Activated naive CD4-positive, alpha-beta T cell treated with anti-CD3 and anti-CD28 coated beads, Interleukin-2, amount 10 ng/mL, durations not matched to agents 7 days and 5 days (primary cell): ENCODE measurements around the gene CAMLG.
"Not testable (repeated sequence)": the region's sequence is repeated elsewhere in the genome, so short reads cannot be mapped to it uniquely, and the experiment has no call there.

ENCODE experiments used
- CTCF ChIA-PET: fragments of 350-600 bp; sonication (Branson Sonifier 250); formaldehyde crosslinking; loops from one replicate; lab custom pipeline; 2021; ENCODE audit warnings: antibody characterized with exemption; lab: Charles Lee
- DNase-seq: peaks from one replicate; pipeline ENCODE4 v3.0.0-alpha.2; 2020
- H3K27ac Mint-ChIP-seq: one replicate; pipeline ENCODE4 v1.8.0; 2021; ENCODE audit warnings: mild to moderate bottlenecking, moderate library complexity, mixed read lengths
- H3K27me3 Mint-ChIP-seq: one replicate; pipeline ENCODE4 v1.8.0; 2021; ENCODE audit warnings: mild to moderate bottlenecking, mixed read lengths
- H3K36me3 Mint-ChIP-seq: one replicate; pipeline ENCODE4 v1.8.0; 2021; ENCODE audit warnings: mixed read lengths
- H3K4me1 Mint-ChIP-seq: one replicate; pipeline ENCODE4 v1.8.0; 2021; ENCODE audit warnings: mixed read lengths
- H3K4me3 Mint-ChIP-seq: one replicate; pipeline ENCODE4 v1.8.0; 2021; ENCODE audit warnings: mild to moderate bottlenecking, moderate library complexity, mixed read lengths
- H3K9me3 Mint-ChIP-seq: one replicate; pipeline ENCODE4 v1.8.0; 2021; ENCODE audit warnings: mixed read lengths

CAMLG gene

DNA sequence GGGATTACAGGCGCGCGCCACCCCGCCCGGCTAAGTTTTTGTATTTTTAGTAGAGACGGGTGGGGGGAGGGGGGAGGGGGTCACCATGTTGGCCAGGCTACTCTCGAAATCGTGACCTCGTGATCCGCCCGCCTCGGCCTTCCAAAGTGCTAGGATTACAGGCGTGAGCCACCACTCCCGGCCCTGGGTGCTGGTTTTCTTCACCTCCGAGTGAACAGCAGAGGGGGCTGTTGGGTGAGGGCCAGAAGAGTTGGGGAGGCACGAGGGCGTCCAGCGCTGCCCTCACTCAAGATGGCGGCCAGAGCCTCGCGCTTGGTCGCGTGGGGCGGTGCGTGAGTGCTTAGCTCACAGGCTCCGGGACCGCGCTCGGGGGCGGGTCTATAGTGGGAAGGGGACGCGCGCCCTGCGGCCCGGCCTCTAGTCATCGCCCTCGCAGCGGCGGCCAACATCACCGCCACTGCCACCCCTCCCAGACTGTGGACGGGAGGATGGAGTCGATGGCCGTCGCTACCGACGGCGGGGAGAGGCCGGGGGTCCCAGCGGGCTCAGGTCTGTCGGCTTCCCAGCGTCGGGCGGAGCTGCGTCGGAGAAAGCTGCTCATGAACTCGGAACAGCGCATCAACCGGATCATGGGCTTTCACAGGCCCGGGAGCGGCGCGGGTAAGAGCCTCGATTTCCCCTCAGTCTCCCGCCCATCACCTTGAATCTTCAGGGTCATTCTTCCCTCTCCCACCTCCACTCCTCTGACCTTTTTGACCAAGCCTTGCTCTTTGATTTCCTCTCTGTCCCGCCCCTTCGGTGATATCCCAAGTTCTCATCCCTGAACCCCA lies at the start of gene CAMLG:
TSS of gene CAMLG (plus strand) at position 416 of the 830 bp plus-strand sequence. CDS start at position 489, 73 bp downstream.
- H3K27ac Mint-ChIP-seq, result peak within 1 kb of the TSS; percentile 86
- CTCF ChIA-PET, result interaction anchor here (0.6 to 3.6 kb wide), 9 partner anchors 19 to 166 kb away, joined by 3 to 30 read pairs (median 4); partner anchors contain the start of genes DDX46 and PCBD2
- no peaks in the 10 kb centered on the region for H3K9me3 Mint-ChIP-seq
- no peaks in the 10 kb centered on the region for H3K27me3 Mint-ChIP-seq
- peaks cover 42% of the 10 kb centered on the region for H3K4me1 Mint-ChIP-seq
- peak; percentile 98 for DNase-seq
- H3K4me3 Mint-ChIP-seq, result peak within 1 kb of the TSS; percentile 85
- H3K36me3 Mint-ChIP-seq, result peaks cover 6% of the 10 kb centered on the region

DNA sequence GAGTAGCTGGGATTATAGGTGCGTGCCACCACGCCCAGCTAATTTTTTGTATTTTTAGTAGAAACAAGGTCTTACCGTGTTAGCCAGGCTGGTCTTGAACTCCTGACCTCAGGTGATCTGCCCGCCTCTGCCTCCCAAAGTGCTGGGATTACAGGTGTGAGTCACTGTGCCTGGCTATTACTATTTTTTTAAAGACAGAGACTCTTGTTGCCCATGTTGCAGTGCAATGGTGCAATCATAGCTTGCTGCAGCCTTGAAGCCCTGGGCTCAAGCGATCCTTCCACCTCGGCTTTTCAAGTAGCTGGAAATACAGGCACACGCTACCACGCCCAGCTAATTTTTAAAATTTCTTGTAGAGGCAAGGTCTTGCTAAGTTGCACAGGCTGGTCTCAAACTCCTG lies 48.2 kb upstream of the CAMLG start:
- H3K27me3 Mint-ChIP-seq, CTCF ChIA-PET, DNase-seq, H3K4me3 Mint-ChIP-seq, H3K27ac Mint-ChIP-seq, H3K9me3 Mint-ChIP-seq: not testable (repeated sequence)
- Mint-ChIP-seq H3K36me3 (peaks cover 44% of the 10 kb centered on the region), H3K4me1 (peaks cover 10% of the 10 kb centered on the region)

DNA sequence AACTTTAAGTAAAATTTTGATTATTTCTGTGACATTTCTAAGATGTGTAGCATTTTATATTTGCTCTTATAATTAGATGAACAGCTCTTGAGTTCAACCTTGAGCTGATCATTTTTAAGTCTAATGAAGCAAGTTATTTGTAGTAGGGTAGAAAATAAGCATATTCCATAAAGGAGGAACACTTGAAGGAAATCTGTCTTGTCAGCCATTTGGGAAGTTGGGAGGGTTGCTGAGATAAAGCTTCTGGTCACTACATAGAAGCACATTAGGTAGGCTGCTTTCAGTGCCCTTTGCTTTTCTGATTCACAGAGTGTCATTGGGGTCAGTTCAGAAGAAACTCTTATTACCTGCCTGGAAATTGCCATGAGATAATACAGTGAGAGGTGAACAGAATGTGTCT lies 45.6 kb upstream of the CAMLG start:
- no peak for DNase-seq
- no peaks in the 10 kb centered on the region for H3K27me3 Mint-ChIP-seq
- no peak overlapping the region for H3K4me3 Mint-ChIP-seq
- no peak overlapping the region for H3K27ac Mint-ChIP-seq
- H3K9me3 Mint-ChIP-seq, result no peaks in the 10 kb centered on the region
- H3K36me3 Mint-ChIP-seq, result peaks cover 34% of the 10 kb centered on the region
- no peaks in the 10 kb centered on the region for H3K4me1 Mint-ChIP-seq
- CTCF ChIA-PET, result interaction anchor here (2.2 kb wide), 1 partner anchor 106 kb away, joined by 6 read pairs; no protein-coding TSS in a partner anchor

DNA sequence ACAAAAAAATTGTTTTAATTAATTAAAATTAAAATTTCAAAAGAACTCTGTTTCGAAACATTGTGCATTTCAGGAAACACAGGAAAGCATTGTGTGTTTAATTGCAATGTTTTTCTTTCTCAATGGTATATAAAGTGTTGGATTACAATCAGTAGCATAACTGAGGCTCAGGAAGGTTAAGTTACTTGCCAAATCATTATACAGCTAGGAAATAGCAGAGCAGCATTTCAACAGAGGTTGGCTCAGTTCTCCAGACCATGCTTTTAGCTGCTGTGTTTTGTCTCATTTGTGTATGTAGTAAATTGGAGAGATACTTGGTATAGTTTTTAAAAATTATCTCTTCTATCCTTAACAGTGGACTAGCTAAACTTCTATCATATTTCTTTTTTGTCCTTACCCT lies 30.0 kb upstream of the CAMLG start:
- no peak for DNase-seq
- peaks cover 36% of the 10 kb centered on the region for H3K36me3 Mint-ChIP-seq
- no peaks in the 10 kb centered on the region for H3K27me3 Mint-ChIP-seq
- H3K27ac Mint-ChIP-seq, result no peak overlapping the region
- H3K9me3 Mint-ChIP-seq, result no peaks in the 10 kb centered on the region
- H3K4me3 Mint-ChIP-seq, result no peak overlapping the region
- CTCF ChIA-PET, result no interaction called here
- no peaks in the 10 kb centered on the region for H3K4me1 Mint-ChIP-seq

- H3K36me3 Mint-ChIP-seq, result peaks cover 43% of the 10 kb centered on the region
- CTCF ChIA-PET, result interaction anchor here (1.9 kb wide), 1 partner anchor 127 kb away, joined by 5 read pairs; no protein-coding TSS in a partner anchor
- H3K4me1 Mint-ChIP-seq, result no peaks in the 10 kb centered on the region
- no peak overlapping the region for H3K27ac Mint-ChIP-seq
- no peaks in the 10 kb centered on the region for H3K9me3 Mint-ChIP-seq
- DNase-seq, result no peak
- H3K27me3 Mint-ChIP-seq, result no peaks in the 10 kb centered on the region
- H3K4me3 Mint-ChIP-seq, result no peak overlapping the region
Observed at GRCh38 chr5:134714120-134714519, 24.2 kb upstream of the CAMLG start.

GRCh38 chr5:134714541-134714940 lies 23.8 kb upstream of the CAMLG start:
- Mint-ChIP-seq H3K4me3 (no peak overlapping the region), H3K27me3 (no peaks in the 10 kb centered on the region), H3K9me3 (no peaks in the 10 kb centered on the region), H3K27ac (no peak overlapping the region), H3K36me3 (peaks cover 44% of the 10 kb centered on the region), H3K4me1 (no peaks in the 10 kb centered on the region)
- DNase-seq, result no peak
- CTCF ChIA-PET, result interaction anchor here (1.9 kb wide), 1 partner anchor 127 kb away, joined by 5 read pairs; no protein-coding TSS in a partner anchor

DNA sequence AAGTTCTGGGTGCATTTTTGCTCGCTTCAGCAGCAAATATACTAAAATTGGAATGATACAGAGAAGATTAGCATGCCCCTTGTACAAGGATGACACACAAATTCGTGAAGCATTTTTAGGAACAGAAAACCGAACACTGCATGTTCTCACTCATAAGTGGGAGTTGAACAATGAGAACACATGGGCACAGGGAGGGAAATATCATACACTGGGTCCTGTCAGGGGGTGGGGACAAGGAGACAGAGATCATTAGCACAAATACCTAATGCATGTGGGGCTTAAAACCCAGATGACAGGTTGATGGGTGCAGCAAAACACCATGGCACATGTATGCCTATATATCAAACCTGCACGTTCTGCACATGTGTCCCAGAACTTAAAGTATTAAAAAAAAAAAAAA lies 22.9 kb upstream of the CAMLG start:
- H3K4me1 Mint-ChIP-seq, CTCF ChIA-PET, H3K4me3 Mint-ChIP-seq, DNase-seq, H3K9me3 Mint-ChIP-seq, H3K27me3 Mint-ChIP-seq, H3K27ac Mint-ChIP-seq: not testable (repeated sequence)
- H3K36me3 Mint-ChIP-seq, result peaks cover 40% of the 10 kb centered on the region

DNA sequence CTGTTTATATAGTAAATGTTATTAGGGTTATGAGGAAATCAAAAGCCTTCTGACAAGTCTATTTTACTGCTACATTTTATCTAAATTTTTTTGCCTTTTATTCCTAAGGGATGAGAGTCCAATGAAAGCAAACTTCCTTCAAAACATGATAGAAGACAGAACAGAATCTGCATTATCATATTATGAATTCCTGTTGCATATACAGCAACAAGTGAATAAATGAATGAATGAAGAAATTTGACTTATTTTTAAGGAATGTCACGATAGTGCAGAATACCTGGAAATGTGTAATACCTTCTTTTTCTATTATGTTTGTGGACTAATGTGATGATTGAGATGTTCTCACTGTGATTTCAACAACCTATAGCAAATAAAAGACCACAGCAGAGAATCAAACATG lies 13.5 kb upstream of the CAMLG start:
- H3K9me3 Mint-ChIP-seq, result no peaks in the 10 kb centered on the region
- CTCF ChIA-PET, result no interaction called here
- H3K36me3 Mint-ChIP-seq, result peaks cover 14% of the 10 kb centered on the region
- H3K4me1 Mint-ChIP-seq, result no peaks in the 10 kb centered on the region
- no peak for DNase-seq
- H3K4me3 Mint-ChIP-seq, result no peak overlapping the region
- no peaks in the 10 kb centered on the region for H3K27me3 Mint-ChIP-seq
- no peak overlapping the region for H3K27ac Mint-ChIP-seq

GRCh38 chr5:134732819-134733218 lies 5.5 kb upstream of the CAMLG start:
- no peaks in the 10 kb centered on the region for H3K36me3 Mint-ChIP-seq
- H3K4me1 Mint-ChIP-seq, result peaks cover 12% of the 10 kb centered on the region

DNA sequence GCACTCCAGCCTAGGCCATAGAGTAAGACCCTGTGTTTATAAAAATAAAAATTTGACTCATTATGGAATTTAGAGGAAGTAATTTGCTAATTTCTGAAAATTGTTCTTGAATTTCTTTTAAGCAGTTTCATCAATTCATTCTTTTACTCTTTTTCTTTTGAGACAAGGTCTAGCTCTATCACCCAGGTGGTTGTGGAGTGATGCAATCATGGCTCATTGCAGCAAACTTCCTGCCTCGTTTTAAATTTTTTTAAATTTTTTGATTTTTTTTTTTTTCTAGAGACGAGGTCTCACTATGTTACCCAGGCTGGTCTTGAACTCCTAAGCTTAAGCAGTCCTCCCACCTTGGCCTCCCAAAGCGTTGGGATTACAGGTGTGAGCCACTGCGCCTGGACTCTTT lies 3.1 kb upstream of the CAMLG start:
- Mint-ChIP-seq H3K36me3 (no peaks in the 10 kb centered on the region), H3K4me3 (no peak overlapping the region), H3K27me3 (no peaks in the 10 kb centered on the region), H3K27ac (no peak overlapping the region), H3K9me3 (no peaks in the 10 kb centered on the region), H3K4me1 (peaks cover 26% of the 10 kb centered on the region)
- no peak for DNase-seq
- CTCF ChIA-PET, result interaction anchor here (0.6 to 1.9 kb wide), 3 partner anchors 23 to 148 kb away, joined by 4 to 7 read pairs (median 5); partner anchors contain the start of gene DDX46

More at GRCh38 chr5:134732819-134733218, 5.5 kb upstream of the CAMLG start:
- CTCF ChIA-PET, result no interaction called here
- no peaks in the 10 kb centered on the region for H3K9me3 Mint-ChIP-seq
- no peak overlapping the region for H3K4me3 Mint-ChIP-seq
- no peaks in the 10 kb centered on the region for H3K27me3 Mint-ChIP-seq
- no peak overlapping the region for H3K27ac Mint-ChIP-seq
- no peak for DNase-seq

GRCh38 chr5:134736173-134736812 lies 2.1 kb upstream of the CAMLG start:
- Mint-ChIP-seq H3K4me3 (no peak overlapping the region), H3K27ac (no peak overlapping the region), H3K27me3 (no peaks in the 10 kb centered on the region), H3K4me1 (peaks cover 36% of the 10 kb centered on the region), H3K36me3 (peaks cover 2% of the 10 kb centered on the region), H3K9me3 (no peaks in the 10 kb centered on the region)
- CTCF ChIA-PET, result interaction anchor here (0.6 to 1.0 kb wide), 4 partner anchors 14 to 149 kb away, joined by 3 to 4 read pairs (median 3); partner anchors contain the start of gene DDX46
- no peak for DNase-seq

DNA sequence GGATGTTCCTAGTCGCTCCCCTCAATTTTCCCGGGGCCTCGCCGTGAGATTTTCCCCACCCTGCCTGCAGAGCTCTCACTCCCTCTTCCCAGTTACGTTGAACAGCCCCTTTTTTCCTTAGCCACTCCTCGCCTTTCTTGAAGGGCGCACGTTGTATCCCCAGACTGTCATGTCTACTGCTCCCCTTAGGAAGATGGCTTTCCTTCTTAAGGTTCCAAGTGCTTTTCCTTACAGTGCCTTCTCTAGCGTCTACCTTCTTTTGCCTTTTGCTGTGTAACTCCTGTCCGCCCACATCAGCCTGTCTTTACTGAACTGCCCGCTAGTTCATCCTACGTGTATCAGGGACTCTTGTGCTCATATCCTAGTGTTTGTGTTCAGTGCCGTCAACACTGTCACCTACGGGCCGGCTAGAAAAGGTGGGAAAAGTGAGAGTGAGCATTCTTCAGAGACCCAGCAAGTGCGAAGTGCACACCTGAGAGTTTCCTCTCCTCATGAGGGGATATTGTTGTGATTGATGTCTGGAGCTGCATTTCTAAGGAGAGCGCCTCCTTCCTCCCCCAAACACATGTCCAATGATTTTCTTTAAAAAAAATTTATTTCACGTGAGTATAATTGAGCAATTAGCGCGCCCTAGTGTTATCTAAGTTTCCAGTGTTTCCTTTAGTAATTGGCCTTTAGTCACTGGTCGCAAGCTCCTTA lies 764 bp downstream of the CAMLG start:
- peaks cover 6% of the 10 kb centered on the region for H3K36me3 Mint-ChIP-seq
- peak; percentile 48 for DNase-seq
- H3K27ac Mint-ChIP-seq, result peak overlapping the region; percentile 86
- H3K27me3 Mint-ChIP-seq, result no peaks in the 10 kb centered on the region
- no peaks in the 10 kb centered on the region for H3K9me3 Mint-ChIP-seq
- peaks cover 42% of the 10 kb centered on the region for H3K4me1 Mint-ChIP-seq
- CTCF ChIA-PET, result interaction anchor here (0.8 to 3.6 kb wide), 8 partner anchors 18 to 556 kb away, joined by 3 to 30 read pairs (median 4); partner anchors contain the start of genes DDX46 and PCBD2
- peak overlapping the region; percentile 85 for H3K4me3 Mint-ChIP-seq

GRCh38 chr5:134741052-134741451 lies 2.7 kb downstream of the CAMLG start:
- H3K27me3 Mint-ChIP-seq, result no peaks in the 10 kb centered on the region
- peaks cover 6% of the 10 kb centered on the region for H3K36me3 Mint-ChIP-seq
- H3K27ac Mint-ChIP-seq, result no peak overlapping the region
- H3K9me3 Mint-ChIP-seq, result no peaks in the 10 kb centered on the region
- no peak overlapping the region for H3K4me3 Mint-ChIP-seq
- CTCF ChIA-PET, result interaction anchor here (1.5 to 3.6 kb wide), 3 partner anchors 10 to 154 kb away, joined by 3 to 30 read pairs (median 7); partner anchors contain the start of gene DDX46
- no peak for DNase-seq
- peaks cover 39% of the 10 kb centered on the region for H3K4me1 Mint-ChIP-seq

GRCh38 chr5:134742134-134742533 lies 3.8 kb downstream of the CAMLG start:
- H3K9me3 Mint-ChIP-seq, result no peaks in the 10 kb centered on the region
- H3K36me3 Mint-ChIP-seq, result peaks cover 6% of the 10 kb centered on the region
- CTCF ChIA-PET, result interaction anchor here (0.6 to 2.0 kb wide), 5 partner anchors 10 to 563 kb away, joined by 3 to 7 read pairs (median 4); partner anchors contain the start of gene DDX46

More at GRCh38 chr5:134742134-134742533, 3.8 kb downstream of the CAMLG start:
- Mint-ChIP-seq H3K27me3 (no peaks in the 10 kb centered on the region), H3K4me3 (no peak overlapping the region), H3K27ac (no peak overlapping the region), H3K4me1 (peaks cover 37% of the 10 kb centered on the region)
- DNase-seq, result no peak
